ENCODE measurements around the gene CHST11. TPM values are rescaled to one million over a fixed set of nuclear protein-coding genes. Genes with fewer than 3 reads are reported as not detected.
A peak's percentile ranks its signal among the peaks of the same experiment; 100 is the strongest.

CHST11 gene
- total RNA-seq, 1 donor from 2014 or later: 7.7 TPM

DNA sequence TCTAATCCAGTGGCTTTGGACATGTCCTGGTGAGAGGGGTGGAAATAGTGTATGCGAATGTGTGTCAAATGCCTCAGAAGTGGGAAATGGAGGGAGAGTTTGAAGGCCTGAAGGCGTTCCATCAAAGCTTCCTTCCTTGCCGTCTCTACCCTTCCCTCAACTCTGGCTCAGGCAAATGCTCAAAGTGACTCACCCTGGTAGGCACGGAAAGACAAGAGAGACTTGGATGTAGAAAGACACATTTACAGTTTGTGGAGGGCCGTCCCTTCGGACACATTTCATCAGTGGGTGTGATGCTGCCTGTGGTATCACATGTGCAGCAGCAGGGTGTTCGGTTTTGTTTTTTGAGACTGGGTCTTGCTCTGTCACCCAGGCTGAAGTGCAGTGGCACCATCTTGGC is 36.7 kb downstream of the CHST11 start:
- peaks cover 7% of the 10 kb centered on the region for H3K36me3 Mint-ChIP-seq
- H3K27ac Mint-ChIP-seq: no peak overlapping the region
- no peaks in the 10 kb centered on the region for H3K36me3 ChIP-seq
- TF ChIP-seq CTCF (IDR thresholded peaks at IDR 0.05): no peak
- no peak for TF ChIP-seq EZH2phosphoT487 (IDR thresholded peaks at IDR 0.05)
- TF ChIP-seq EZH2 (IDR thresholded peaks at IDR 0.05): no peak
- no peak for DNase-seq (ENCODE audit: low spot score)
- no peak overlapping the region for H3K27ac ChIP-seq
- H3K27me3 Mint-ChIP-seq (ENCODE audit: insufficient read depth, low read depth): peaks cover 2% of the 10 kb centered on the region
- no peak overlapping the region for H3K4me2 ChIP-seq
- H3K27me3 ChIP-seq: no peaks in the 10 kb centered on the region
- H4K20me1 ChIP-seq (ENCODE audit: low read depth): peaks cover 9% of the 10 kb centered on the region
- H2AFZ ChIP-seq (replicated peaks): no peak overlapping the region
- peaks cover 33% of the 10 kb centered on the region for H3K4me1 Mint-ChIP-seq
- H3K79me2 ChIP-seq (ENCODE audit: low read depth): no peaks in the 10 kb centered on the region
- H3K9me3 Mint-ChIP-seq: no peaks in the 10 kb centered on the region
- H3K4me1 ChIP-seq: peaks cover 3% of the 10 kb centered on the region
- H3K4me3 ChIP-seq: no peak overlapping the region
- H3K4me3 Mint-ChIP-seq: no peak overlapping the region
- H3K9ac ChIP-seq: no peak overlapping the region
- H3K9me3 ChIP-seq (ENCODE audit: low read depth): no peaks in the 10 kb centered on the region
- no peaks in the 10 kb centered on the region for H3F3A ChIP-seq (ENCODE audit: low read depth)

DNA sequence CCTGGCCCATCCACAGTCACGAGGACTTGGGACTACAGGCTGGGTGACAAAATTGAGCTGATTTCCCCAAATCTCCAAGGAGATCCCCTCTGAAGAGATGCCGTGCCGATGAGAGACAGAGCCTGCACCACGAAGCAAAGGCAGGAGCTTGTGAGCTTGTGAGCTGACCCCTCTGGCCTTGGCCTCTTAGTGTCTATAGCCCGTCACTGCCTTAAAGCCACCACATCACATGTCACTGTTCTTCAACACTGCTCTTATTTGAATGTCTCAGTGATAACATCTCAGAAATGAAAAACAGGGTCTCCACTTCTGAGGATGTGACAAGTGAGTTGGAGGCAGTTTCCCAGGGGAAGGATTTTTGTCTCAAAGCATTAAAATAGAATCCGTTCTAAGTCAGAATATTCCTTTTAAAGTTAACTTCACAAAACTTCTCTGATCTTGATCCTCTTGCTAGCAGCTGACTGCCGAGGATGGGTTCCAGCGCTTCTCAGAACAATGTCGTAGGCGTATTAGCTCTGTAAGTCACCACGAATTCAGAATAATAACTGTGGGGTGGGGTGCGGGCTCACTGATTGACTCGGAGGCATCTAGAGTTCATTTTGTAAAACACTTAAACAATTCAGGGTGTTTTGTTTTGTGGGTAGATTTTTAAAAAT is 37.5 kb downstream of the CHST11 start:
- Mint-ChIP-seq H3K4me3 (no peak overlapping the region), H3K4me1 (peaks cover 41% of the 10 kb centered on the region), H3K27ac (peak overlapping the region; percentile 31), H3K9me3 (no peaks in the 10 kb centered on the region), H3K27me3 (ENCODE audit: insufficient read depth, low read depth) (peaks cover 2% of the 10 kb centered on the region), H3K36me3 (peaks cover 7% of the 10 kb centered on the region)
- no peak for DNase-seq (ENCODE audit: low spot score)
- no peak overlapping the region for H3K4me3 ChIP-seq
- H3F3A ChIP-seq (ENCODE audit: low read depth): no peaks in the 10 kb centered on the region
- no peaks in the 10 kb centered on the region for H3K9me3 ChIP-seq (ENCODE audit: low read depth)
- H4K20me1 ChIP-seq (ENCODE audit: low read depth): peaks cover 11% of the 10 kb centered on the region
- H3K4me2 ChIP-seq: no peak overlapping the region
- H3K79me2 ChIP-seq (ENCODE audit: low read depth): peaks cover 8% of the 10 kb centered on the region
- H3K27ac ChIP-seq: no peak overlapping the region
- TF ChIP-seq EZH2 (IDR thresholded peaks at IDR 0.05) (no peak), EZH2phosphoT487 (IDR thresholded peaks at IDR 0.05) (no peak), CTCF (IDR thresholded peaks at IDR 0.05) (no peak)
- no peak overlapping the region for H3K9ac ChIP-seq
- H2AFZ ChIP-seq (replicated peaks): no peak overlapping the region
- no peaks in the 10 kb centered on the region for H3K36me3 ChIP-seq
- peaks cover 5% of the 10 kb centered on the region for H3K4me1 ChIP-seq
- H3K27me3 ChIP-seq: no peaks in the 10 kb centered on the region

- Histone ChIP-seq H3K27me3 (no peaks in the 10 kb centered on the region), H3K27ac (no peak overlapping the region), H3K36me3 (no peaks in the 10 kb centered on the region), H3K4me3 (no peak overlapping the region), H3F3A (ENCODE audit: low read depth) (no peaks in the 10 kb centered on the region), H3K9me3 (ENCODE audit: low read depth) (no peaks in the 10 kb centered on the region), H3K4me1 (peaks cover 10% of the 10 kb centered on the region), H4K20me1 (ENCODE audit: low read depth) (peaks cover 16% of the 10 kb centered on the region), H3K9ac (no peak overlapping the region), H3K4me2 (no peak overlapping the region), H3K79me2 (ENCODE audit: low read depth) (peaks cover 8% of the 10 kb centered on the region), H2AFZ (replicated peaks) (no peak overlapping the region)
- Mint-ChIP-seq H3K27ac (no peak overlapping the region), H3K27me3 (ENCODE audit: insufficient read depth, low read depth) (peaks cover 2% of the 10 kb centered on the region), H3K9me3 (no peaks in the 10 kb centered on the region), H3K4me3 (no peak overlapping the region), H3K36me3 (peaks cover 7% of the 10 kb centered on the region), H3K4me1 (peaks cover 46% of the 10 kb centered on the region)
- no peak for DNase-seq (ENCODE audit: low spot score)
- TF ChIP-seq EZH2phosphoT487 (IDR thresholded peaks at IDR 0.05): no peak
Observed at GRCh38 chr12:104494793-104495158, 38.0 kb downstream of the CHST11 start.

- H3K4me1 Mint-ChIP-seq: peaks cover 55% of the 10 kb centered on the region
- Histone ChIP-seq H3K27ac (no peak overlapping the region), H3K4me2 (no peak overlapping the region), H2AFZ (replicated peaks) (no peak overlapping the region), H3K27me3 (no peaks in the 10 kb centered on the region), H3K79me2 (ENCODE audit: low read depth) (peaks cover 14% of the 10 kb centered on the region), H3K9ac (no peak overlapping the region), H4K20me1 (ENCODE audit: low read depth) (peaks cover 24% of the 10 kb centered on the region), H3F3A (ENCODE audit: low read depth) (no peaks in the 10 kb centered on the region), H3K36me3 (no peaks in the 10 kb centered on the region), H3K4me1 (peaks cover 20% of the 10 kb centered on the region), H3K4me3 (no peak overlapping the region), H3K9me3 (ENCODE audit: low read depth) (no peaks in the 10 kb centered on the region)
- H3K27me3 Mint-ChIP-seq (ENCODE audit: insufficient read depth, low read depth): peaks cover 2% of the 10 kb centered on the region
- no peak overlapping the region for H3K27ac Mint-ChIP-seq
- DNase-seq (ENCODE audit: low spot score): no peak
- no peak overlapping the region for H3K4me3 Mint-ChIP-seq
- no peak for TF ChIP-seq EZH2phosphoT487 (IDR thresholded peaks at IDR 0.05)
- TF ChIP-seq EZH2 (IDR thresholded peaks at IDR 0.05): no peak
- TF ChIP-seq CTCF (IDR thresholded peaks at IDR 0.05): no peak
- H3K9me3 Mint-ChIP-seq: no peaks in the 10 kb centered on the region
- H3K36me3 Mint-ChIP-seq: peaks cover 7% of the 10 kb centered on the region
Observed at GRCh38 chr12:104495786-104496185, 39.0 kb downstream of the CHST11 start.

Data from neural progenitor cell (in vitro differentiated cells).